OCI-LY7 (cell line): ENCODE measurements around the gene KCNT1. TPM values are rescaled to one million over a fixed set of nuclear protein-coding genes. Genes with fewer than 3 reads are reported as not detected.

Source experiments
- BruUV-seq: library from RNA; stranded (reverse); fragments of 400-500 nt; replicated peaks from 2 replicates; lab custom pipeline; 2021; lab: Mats Ljungman, UMichigan
- CTCF ChIA-PET: fragments of 300-600 bp; sonication (Branson Sonifier 250); formaldehyde crosslinking; loops from one replicate; lab custom pipeline; 2022; ENCODE audit warnings: antibody characterized with exemption; ENCODE audit not compliant: unreplicated experiment; lab: Charles Lee
- POLR2A ChIA-PET: fragments of 300-600 bp; sonication (Branson Sonifier 250); formaldehyde crosslinking; loops from one replicate; lab custom pipeline; 2022; ENCODE audit warnings: antibody characterized with exemption; lab: Charles Lee
- DNase-seq: peaks from one replicate; pipeline ENCODE4 v3.0.0-alpha.2; 2015; ENCODE audit warnings: low spot score
- H2AFZ ChIP-seq: fragments of 200-600 bp; sonication (generic), shearing (Covaris generic); 2 replicates; pipeline ENCODE4 v1.6.1; 2014; ENCODE audit warnings: mild to moderate bottlenecking, antibody characterized with exemption, low read length, moderate library complexity
- H3K27ac ChIP-seq: fragments of 200-600 bp; sonication (generic); 2 replicates; pipeline ENCODE4 v1.5.1; 2014; ENCODE audit warnings: mixed run types, low read depth, mild to moderate bottlenecking, moderate library complexity, low read length, inconsistent platforms; ENCODE audit not compliant: poor library complexity, severe bottlenecking
- H3K36me3 ChIP-seq: fragments of 200-600 bp; sonication (generic); 2 replicates; pipeline ENCODE4 v1.6.1; 2014; ENCODE audit warnings: mild to moderate bottlenecking, antibody characterized with exemption, low read length, moderate library complexity, mixed read lengths; ENCODE audit not compliant: insufficient read depth
- H3K4me1 ChIP-seq: fragments of 200-600 bp; sonication (generic); 2 replicates; pipeline ENCODE4 v1.5.1; 2014; ENCODE audit warnings: mild to moderate bottlenecking, low read length; ENCODE audit not compliant: insufficient read depth, poor library complexity, severe bottlenecking
- H3K4me2 ChIP-seq: fragments of 200-600 bp; sonication (generic); 2 replicates; pipeline ENCODE4 v1.6.1; 2014; ENCODE audit warnings: mild to moderate bottlenecking, low read length
- H3K4me3 ChIP-seq: fragments of 200-600 bp; sonication (generic); 2 replicates; pipeline ENCODE4 v1.5.1; 2014; ENCODE audit warnings: mild to moderate bottlenecking, low read depth, low read length; ENCODE audit not compliant: poor library complexity, severe bottlenecking
- H3K79me2 ChIP-seq: fragments of 200-600 bp; sonication (generic); 2 replicates; pipeline ENCODE4 v1.6.1; 2016; ENCODE audit warnings: low read depth, mild to moderate bottlenecking, low read length, moderate library complexity, mixed read lengths; ENCODE audit not compliant: insufficient read depth
- H3K9me2 ChIP-seq: fragments of 200-600 bp; sonication (generic); 2 replicates; pipeline ENCODE4 v1.6.1; 2016; ENCODE audit warnings: mild to moderate bottlenecking, low read length, mixed read lengths; ENCODE audit not compliant: insufficient read depth
- H3K9me3 ChIP-seq: fragments of 200-600 bp; sonication (generic); 2 replicates; pipeline ENCODE4 v1.6.1; 2014; ENCODE audit warnings: mild to moderate bottlenecking, mixed run types, low read length, mixed read lengths
- H4K20me1 ChIP-seq: fragments of 200-600 bp; sonication (generic); 2 replicates; pipeline ENCODE4 v1.6.1; 2014; ENCODE audit warnings: mild to moderate bottlenecking, antibody characterized with exemption, low read length, moderate library complexity, mixed read lengths; ENCODE audit not compliant: insufficient read depth
- CTCF ChIP-seq: fragments of 200-600 bp; sonication (generic); conservative IDR thresholded peaks from 2 replicates; pipeline ENCODE4 v1.5.1; 2014; ENCODE audit warnings: mild to moderate bottlenecking, antibody characterized with exemption, low read length, moderate library complexity, mixed read lengths
- EZH2phosphoT487 ChIP-seq: fragments of 200-600 bp; sonication (generic); IDR thresholded peaks from 2 replicates; pipeline ENCODE4 v1.6.1; 2018; ENCODE audit warnings: low read depth, borderline replicate concordance, mild to moderate bottlenecking, mixed run types, antibody characterized with exemption, low read length, moderate library complexity, mixed read lengths
- intact Hi-C: fragments of 100-400 bp; cut with micrococcal nuclease; formaldehyde crosslinking; loops from one replicate; pipeline ENCODE4 v1.10.0; 2022; ENCODE audit not compliant: unreplicated experiment
- total RNA-seq, 2 experiments: library from RNA; depleted of rRNA in 1 of 2; stranded (reverse); fragments of >200 nt in 1 of 2; shearing (Covaris generic) in 1 of 2; gene quantifications; 2 replicates each; pipeline ENCODE4 v1.2.3, GENCODE V29; 2014 to 2022

The KCNT1 gene
- total RNA-seq, 2 experiments from 2014 or later, result not detected

- Histone ChIP-seq H3K9me3 (no peaks in the 10 kb centered on the region), H3K27ac (no peak overlapping the region), H3K79me2 (no peaks in the 10 kb centered on the region), H4K20me1 (no peaks in the 10 kb centered on the region), H3K4me2 (no peak overlapping the region), H3K9me2 (no peaks in the 10 kb centered on the region), H3K36me3 (no peaks in the 10 kb centered on the region), H3K4me3 (no peak overlapping the region), H2AFZ (no peak overlapping the region), H3K4me1 (no peaks in the 10 kb centered on the region)
- TF ChIP-seq EZH2phosphoT487 (no peak), CTCF (peak; percentile 86)
- ChIA-PET POLR2A (no interaction called here), CTCF (no interaction called here)
- intact Hi-C loops, result loop anchor here (1.0 kb wide), 1 partner anchor 128 kb away; no protein-coding TSS in a partner anchor
- peak; percentile 33 for DNase-seq
- no TSS peak for BruUV-seq
Measured at GRCh38 chr9:135797507-135798262, 95.7 kb downstream of the KCNT1 start.

- intact Hi-C loops, result no loop called here
- BruUV-seq, result no TSS peak
- ChIA-PET POLR2A (no interaction called here), CTCF (no interaction called here)
- DNase-seq, result no peak
- no peaks in the 10 kb centered on the region for H3K79me2 ChIP-seq
- H3K4me1 ChIP-seq, result no peaks in the 10 kb centered on the region
- H3K9me3 ChIP-seq, result no peaks in the 10 kb centered on the region
- H3K27ac ChIP-seq, result no peak overlapping the region
- no peaks in the 10 kb centered on the region for H3K36me3 ChIP-seq
- H2AFZ ChIP-seq, result no peak overlapping the region
- TF ChIP-seq CTCF (no peak), EZH2phosphoT487 (no peak)
- no peak overlapping the region for H3K4me2 ChIP-seq
- H4K20me1 ChIP-seq, result no peaks in the 10 kb centered on the region
- no peaks in the 10 kb centered on the region for H3K9me2 ChIP-seq
- H3K4me3 ChIP-seq, result no peak overlapping the region
Measured at GRCh38 chr9:135798263-135798585, 96.2 kb downstream of the KCNT1 start.

- Histone ChIP-seq H3K9me2 (no peaks in the 10 kb centered on the region), H3K4me3 (no peak overlapping the region), H3K9me3 (no peaks in the 10 kb centered on the region), H3K4me2 (no peak overlapping the region), H3K4me1 (no peaks in the 10 kb centered on the region), H3K27ac (no peak overlapping the region), H3K36me3 (no peaks in the 10 kb centered on the region), H2AFZ (no peak overlapping the region), H3K79me2 (no peaks in the 10 kb centered on the region), H4K20me1 (no peaks in the 10 kb centered on the region)
- BruUV-seq, result no TSS peak
- TF ChIP-seq EZH2phosphoT487 (no peak), CTCF (no peak)
- POLR2A ChIA-PET, result no interaction called here
- DNase-seq, result no peak
- CTCF ChIA-PET, result no interaction called here
- intact Hi-C loops, result no loop called here
Measured at GRCh38 chr9:135799261-135799660, 97.3 kb downstream of the KCNT1 start.
